ENCODE data around the gene HSPA1B.
A peak's percentile ranks its signal among the peaks of the same experiment; 100 is the strongest.

HSPA1B gene

DNA sequence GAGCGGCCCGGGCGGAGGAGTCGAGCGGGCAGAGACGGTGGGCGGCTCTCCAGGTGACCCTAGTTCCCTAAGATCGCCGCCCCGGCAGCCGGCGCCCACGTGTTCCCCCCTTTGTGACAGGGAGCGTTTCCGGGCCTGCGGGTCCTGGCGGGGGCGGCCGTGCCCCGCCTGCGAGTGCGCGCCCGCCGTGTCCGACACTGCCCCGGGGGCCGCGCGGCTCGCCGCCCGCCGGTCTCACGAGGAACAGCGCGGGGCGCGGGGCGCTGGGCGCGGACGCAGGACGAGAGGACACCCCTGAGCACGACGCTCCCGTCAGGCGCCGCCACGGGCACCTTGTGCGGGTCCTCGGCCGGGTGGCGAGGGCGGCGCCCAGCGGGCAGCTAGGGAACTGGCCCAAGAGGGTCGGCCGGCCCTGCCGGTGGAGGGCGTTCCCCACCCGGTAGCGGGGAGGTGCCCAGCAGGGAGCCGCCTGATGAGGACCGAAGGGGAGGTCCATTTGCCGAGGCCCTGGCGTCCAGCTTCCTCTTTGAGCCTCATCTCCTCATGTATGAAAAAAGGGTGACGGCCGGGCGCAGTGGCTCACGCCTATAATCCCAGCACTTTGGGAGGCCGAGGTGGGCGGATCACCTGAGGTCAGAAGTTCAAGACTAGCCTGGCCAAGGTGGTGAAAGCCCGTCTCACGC, 31.8 kb upstream of the HSPA1B start, which contains the start of gene VARS1 (continued):
- TF ChIP-seq, protein P1, sequence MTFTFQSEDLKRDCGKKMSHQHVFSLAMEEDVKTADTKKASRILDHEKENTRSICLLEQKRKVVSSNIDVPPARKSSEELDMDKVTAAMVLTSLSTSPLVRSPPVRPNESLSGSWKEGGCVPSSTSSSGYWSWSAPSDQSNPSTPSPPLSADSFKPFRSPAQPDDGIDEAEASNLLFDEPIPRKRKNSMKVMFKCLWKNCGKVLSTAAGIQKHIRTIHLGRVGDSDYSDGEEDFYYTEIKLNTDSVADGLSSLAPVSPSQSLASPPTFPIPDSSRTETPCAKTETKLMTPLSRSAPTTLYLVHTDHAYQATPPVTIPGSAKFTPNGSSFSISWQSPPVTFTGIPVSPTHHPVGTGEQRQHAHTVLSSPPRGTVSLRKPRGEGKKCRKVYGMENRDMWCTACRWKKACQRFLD (tag by site-specific recombination; IDR thresholded peaks at IDR 0.05): peak; percentile 96
- TF ChIP-seq GLIS1 (tag by site-specific recombination; IDR thresholded peaks at IDR 0.05): peak; percentile 78
- TF ChIP-seq SCRT2 (tag by site-specific recombination; IDR thresholded peaks at IDR 0.05): 0 out of 2 replicates have a peak, but pooled peaks have one; percentile 8
- TF ChIP-seq ZNF600 (tag by site-specific recombination; IDR thresholded peaks at IDR 0.05): no peak
- TF ChIP-seq SETDB1 (IDR thresholded peaks at IDR 0.05; ENCODE audit: insufficient read length, low read length): no peak
- no peak for TF ChIP-seq ZNF146 (tag by site-specific recombination; IDR thresholded peaks at IDR 0.05)
- TF ChIP-seq HOXC10 (CRISPR knock-in tag; IDR thresholded peaks at IDR 0.05): no peak

DNA sequence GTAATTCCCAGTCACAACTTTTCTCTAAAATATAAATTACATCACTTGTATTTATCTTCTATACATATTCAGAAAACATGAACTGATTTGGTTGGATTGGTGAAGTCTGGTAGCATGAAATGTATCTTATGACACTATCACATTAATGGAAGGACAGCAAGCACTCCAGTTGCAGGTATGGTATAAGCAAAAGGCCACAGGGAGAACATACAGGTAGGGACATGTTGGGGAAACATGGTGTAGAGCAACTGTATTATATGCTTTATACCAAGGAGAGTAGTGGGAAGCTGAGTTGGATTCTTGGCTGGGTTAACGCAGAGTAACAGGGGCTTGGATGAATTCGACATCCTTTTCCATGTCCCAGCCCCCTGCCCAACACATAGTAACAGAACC, 30.5 kb upstream of the HSPA1B start:
- H3K9me3 ChIP-seq (ENCODE audit: control insufficient read depth, insufficient read depth, low read depth, low read length): no peaks in the 10 kb centered on the region
- H3K27ac ChIP-seq (ENCODE audit: extremely low read depth, low read depth, low read length): peak overlapping the region; percentile 48; the same call in 1 of the 2 replicates
- no peak overlapping the region for H3K4me3 ChIP-seq (ENCODE audit: low read depth, low read length)
- ChIA-PET POLR2A (interaction anchor here (0.7 to 5.9 kb wide), 6 partner anchors 9 to 1173 kb away, joined by 5 to 138 read pairs (median 21); partner anchors contain the start of genes HSPA1A, HSPA1B, HSPA1L and LSM2), CTCF (interaction anchor here (0.6 to 4.9 kb wide), 5 partner anchors 10 to 108 kb away, joined by 3 to 55 read pairs (median 6); partner anchors contain the start of genes HSPA1A, HSPA1L and LSM2)
- H3K36me3 ChIP-seq (ENCODE audit: control insufficient read depth in 2 of 2, insufficient read depth in 1 of 2, low read length in 2 of 2): peaks cover 16 to 31% of the 10 kb centered on the region in 2 experiments
- no peaks in the 10 kb centered on the region; the same call in 1 of the 2 replicates for H3K4me1 ChIP-seq (ENCODE audit: control insufficient read depth, insufficient read depth, low read length)
- TF ChIP-seq ZBTB20 (tag by site-specific recombination; IDR thresholded peaks at IDR 0.05): peak; percentile 31; the same call in 1 of the 2 replicates
- no peak for TF ChIP-seq GLI4 (tag by site-specific recombination; IDR thresholded peaks at IDR 0.05)

DNA sequence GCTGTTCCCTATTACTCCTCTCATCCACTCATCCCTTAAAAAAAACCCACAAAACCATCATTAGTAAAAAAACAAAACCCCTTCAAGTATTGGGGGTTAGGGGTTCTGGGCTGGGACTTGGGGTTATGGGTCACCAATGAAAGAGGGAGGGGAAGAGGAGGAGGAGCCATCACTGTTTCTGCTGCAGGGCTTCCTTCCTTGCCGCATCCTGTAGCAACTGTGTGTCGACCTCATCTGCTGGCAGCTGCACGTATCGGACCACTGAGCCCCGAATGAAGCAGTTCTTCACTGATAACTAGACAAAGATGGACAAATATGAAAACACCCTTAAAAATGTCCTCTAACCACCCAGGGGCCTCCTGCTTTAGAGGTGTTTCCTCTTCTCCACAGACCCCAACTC, 29.9 kb upstream of the HSPA1B start:
- no peak overlapping the region for H3K4me3 ChIP-seq (ENCODE audit: low read depth, low read length)
- H3K9me3 ChIP-seq (ENCODE audit: control insufficient read depth, insufficient read depth, low read depth, low read length): no peaks in the 10 kb centered on the region
- POLR2A ChIA-PET: interaction anchor here (5.5 to 5.9 kb wide), 2 partner anchors 8 to 29 kb away, joined by 69 to 138 read pairs; partner anchors contain the start of genes HSPA1B and LSM2
- H3K27ac ChIP-seq (ENCODE audit: extremely low read depth, low read depth, low read length): peak overlapping the region; percentile 48; the same call in 1 of the 2 replicates
- H3K4me1 ChIP-seq (ENCODE audit: control insufficient read depth, insufficient read depth, low read length): no peaks in the 10 kb centered on the region; the same call in 1 of the 2 replicates
- TF ChIP-seq KLF10 (tag by site-specific recombination; IDR thresholded peaks at IDR 0.05) (no peak), ZNF623 (tag by site-specific recombination; IDR thresholded peaks at IDR 0.05) (no peak), ZNF366 (tag by site-specific recombination; conservative IDR thresholded peaks at IDR 0.05) (peak; percentile 35; the same call in 1 of the 2 replicates)
- H3K36me3 ChIP-seq (ENCODE audit: control insufficient read depth in 2 of 2, insufficient read depth in 1 of 2, low read length in 2 of 2): peaks cover 22 to 25% of the 10 kb centered on the region in 2 experiments
- CTCF ChIA-PET: interaction anchor here (4.9 kb wide), 1 partner anchor 10 kb away, joined by 55 read pairs; the partner anchor contains the start of gene LSM2

GRCh38 chr6:31799781-31800180, 27.8 kb upstream of the HSPA1B start:
- Histone ChIP-seq H3K9me3 (ENCODE audit: control insufficient read depth, insufficient read depth, low read depth, low read length) (no peaks in the 10 kb centered on the region), H3K27ac (ENCODE audit: extremely low read depth, low read depth, low read length) (no peak overlapping the region), H3K4me1 (ENCODE audit: control insufficient read depth, insufficient read depth, low read length) (no peaks in the 10 kb centered on the region; the same call in 1 of the 2 replicates), H3K4me3 (ENCODE audit: low read depth, low read length) (no peak overlapping the region), H3K36me3 (ENCODE audit: control insufficient read depth in 2 of 2, insufficient read depth in 1 of 2, low read length in 2 of 2) (peaks cover 31 to 40% of the 10 kb centered on the region in 2 experiments)
- no peak for TF ChIP-seq ZNF324 (tag by site-specific recombination; IDR thresholded peaks at IDR 0.05)
- no peak for TF ChIP-seq ZNF610 (tag by site-specific recombination; IDR thresholded peaks at IDR 0.05; ENCODE audit: borderline replicate concordance)
- TF ChIP-seq ZNF658 (tag by site-specific recombination; IDR thresholded peaks at IDR 0.05): no peak
- no peak for TF ChIP-seq ZNF2 (tag by site-specific recombination; IDR thresholded peaks at IDR 0.05)
- TF ChIP-seq, protein P2, sequence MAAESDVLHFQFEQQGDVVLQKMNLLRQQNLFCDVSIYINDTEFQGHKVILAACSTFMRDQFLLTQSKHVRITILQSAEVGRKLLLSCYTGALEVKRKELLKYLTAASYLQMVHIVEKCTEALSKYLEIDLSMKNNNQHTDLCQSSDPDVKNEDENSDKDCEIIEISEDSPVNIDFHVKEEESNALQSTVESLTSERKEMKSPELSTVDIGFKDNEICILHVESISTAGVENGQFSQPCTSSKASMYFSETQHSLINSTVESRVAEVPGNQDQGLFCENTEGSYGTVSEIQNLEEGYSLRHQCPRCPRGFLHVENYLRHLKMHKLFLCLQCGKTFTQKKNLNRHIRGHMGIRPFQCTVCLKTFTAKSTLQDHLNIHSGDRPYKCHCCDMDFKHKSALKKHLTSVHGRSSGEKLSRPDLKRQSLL (tag by site-specific recombination; IDR thresholded peaks at IDR 0.05): no peak
- POLR2A ChIA-PET: interaction anchor here (0.6 to 5.5 kb wide), 4 partner anchors 15 to 33 kb away, joined by 4 to 138 read pairs (median 16); partner anchors contain the start of genes HSPA1A, HSPA1B and HSPA1L
- CTCF ChIA-PET: interaction anchor here (1.7 to 2.2 kb wide), 2 partner anchors 30 to 31 kb away, joined by 6 to 7 read pairs; no protein-coding TSS in a partner anchor
